CD4-positive, alpha-beta memory T cell (primary cell): ENCODE results near the gene SLC25A13. TPM values are rescaled to one million over a fixed set of nuclear protein-coding genes. Genes with fewer than 3 reads are reported as not detected.

Experiments used
- CTCF ChIA-PET: fragments of 350-600 bp; sonication (Branson Sonifier 250); formaldehyde crosslinking; loops from one replicate; lab custom pipeline; 2021; ENCODE audit warnings: inconsistent platforms; ENCODE audit not compliant: partially characterized antibody; lab: Charles Lee
- POLR2A ChIA-PET: fragments of 350-600 bp; sonication (Branson Sonifier 250); formaldehyde crosslinking; loops from one replicate; lab custom pipeline; 2021; ENCODE audit not compliant: partially characterized antibody; lab: Charles Lee
- DNase-seq, 5 donors: peaks; one replicate each; pipeline versions ENCODE4 v3.0.0 to v3.0.0-alpha.2; 2020 to 2022; ENCODE audit warnings: mixed read lengths in 1 of 5
- H3K27ac ChIP-seq: one replicate; pipeline ENCODE4 v1.7.0; 2013; ENCODE audit warnings: low read depth, low read length
- H3K27me3 ChIP-seq: 2 replicates; pipeline ENCODE4 v1.7.0; 2013; ENCODE audit warnings: mild to moderate bottlenecking, low read length, moderate library complexity; ENCODE audit not compliant: insufficient read depth
- H3K36me3 ChIP-seq: 2 replicates; pipeline ENCODE4 v1.7.0; 2013; ENCODE audit warnings: mild to moderate bottlenecking, low read length, moderate library complexity; ENCODE audit not compliant: insufficient read depth
- H3K4me1 ChIP-seq: 2 replicates; pipeline ENCODE4 v1.7.0; 2013; ENCODE audit warnings: mild to moderate bottlenecking, low read length, moderate library complexity; ENCODE audit not compliant: insufficient read depth
- H3K4me3 ChIP-seq, 2 donors: one replicate each; pipeline ENCODE4 v1.7.0; 2013; ENCODE audit warnings: low read length in 2 of 2, mild to moderate bottlenecking in 1 of 2
- H3K9me3 ChIP-seq, 2 donors: one replicate each; pipeline ENCODE4 v1.7.0; 2013; ENCODE audit warnings: low read length in 2 of 2, control low read depth in 1 of 2; ENCODE audit not compliant: control insufficient read depth in 1 of 2
- H3K27ac Mint-ChIP-seq, 7 donors: one replicate each; pipeline ENCODE4 v1.8.0; 2020 to 2021; ENCODE audit warnings: mixed read lengths in 7 of 7, mild to moderate bottlenecking in 6 of 7, inconsistent platforms in 3 of 7, moderate library complexity in 3 of 7
- H3K27me3 Mint-ChIP-seq, 2 donors: one replicate each; pipeline ENCODE4 v1.8.0; 2020 to 2021; ENCODE audit warnings: mixed read lengths in 2 of 2
- H3K36me3 Mint-ChIP-seq, 2 donors: one replicate each; pipeline ENCODE4 v1.8.0; 2020 to 2021; ENCODE audit warnings: mixed read lengths in 2 of 2, inconsistent platforms in 1 of 2, mild to moderate bottlenecking in 1 of 2
- H3K4me1 Mint-ChIP-seq, 4 donors: one replicate each; pipeline ENCODE4 v1.8.0; 2020 to 2021; ENCODE audit warnings: mixed read lengths in 4 of 4, mild to moderate bottlenecking in 1 of 4
- H3K4me3 Mint-ChIP-seq, 8 donors: one replicate each; pipeline ENCODE4 v1.8.0; 2020 to 2021; ENCODE audit warnings: mixed read lengths in 8 of 8, mild to moderate bottlenecking in 7 of 8, moderate library complexity in 6 of 8, inconsistent platforms in 3 of 8
- H3K9me3 Mint-ChIP-seq, 8 donors: one replicate each; pipeline ENCODE4 v1.8.0; 2020 to 2021; ENCODE audit warnings: mixed read lengths in 8 of 8, mild to moderate bottlenecking in 5 of 8, inconsistent platforms in 3 of 8, moderate library complexity in 1 of 8
- intact Hi-C: fragments of 100-400 bp; cut with micrococcal nuclease; formaldehyde crosslinking; loops from one replicate; pipeline ENCODE4 v1.15.1; 2023
- polyA plus RNA-seq, 2 donors: library from polyadenylated mRNA; unstranded; fragments of 300-500 nt; fragmentation: Illumina TruSeq; gene quantifications; one replicate each; pipeline ENCODE4 v1.2.3, GENCODE V29; 2021
- total RNA-seq, 2 experiments: library from RNA; stranded (reverse); gene quantifications; one replicate each; pipeline ENCODE4 v1.2.3, GENCODE V29; 2021

The SLC25A13 gene
- total and polyA plus RNA-seq, 4 experiments from 2014 or later: 5.2 to 12.2 (median 8.2) TPM

DNA sequence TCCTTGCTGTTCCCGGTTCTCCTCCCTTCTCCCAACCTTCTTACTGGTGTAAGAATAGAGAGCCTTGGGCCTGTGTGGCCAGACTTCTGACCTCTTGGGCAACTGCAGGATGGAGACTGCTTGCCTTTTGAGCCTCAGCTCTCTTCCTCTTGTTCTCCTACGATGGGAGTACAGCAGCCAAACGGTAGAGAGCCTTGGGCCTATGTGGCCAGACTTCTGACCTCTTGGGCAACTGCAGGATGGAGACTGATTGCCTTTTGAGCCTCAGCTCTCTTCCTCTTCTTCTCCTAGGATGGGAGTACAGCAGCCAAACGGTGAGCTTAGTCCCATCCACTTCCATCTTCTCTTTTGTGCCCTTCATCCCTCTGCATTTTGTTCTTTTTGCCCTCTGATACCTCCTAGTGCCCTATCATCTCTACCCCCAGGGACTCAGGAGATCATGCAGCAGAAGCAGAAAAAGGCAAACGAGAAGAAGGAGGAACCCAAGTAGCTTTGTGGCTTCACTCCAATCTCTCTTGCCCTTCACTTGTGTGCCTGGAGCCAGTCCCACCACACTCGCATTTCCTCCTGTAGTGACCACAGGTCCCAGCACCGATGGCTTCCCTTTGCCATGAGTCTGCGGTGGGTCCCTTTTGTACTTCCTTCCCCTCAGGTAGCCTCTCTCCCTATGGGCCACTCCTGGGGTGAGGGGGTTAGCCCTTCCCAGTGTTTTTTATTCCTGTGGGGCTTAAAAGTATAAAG, 15.3 kb downstream of the SLC25A13 start:
- intact Hi-C loops: no loop called here
- Histone ChIP-seq H3K4me1 (peaks cover 20% of the 10 kb centered on the region), H3K27ac (no peak overlapping the region), H3K36me3 (no peaks in the 10 kb centered on the region), H3K27me3 (no peaks in the 10 kb centered on the region), H3K4me3 (no peak overlapping the region), H3K9me3 (no peaks in the 10 kb centered on the region)
- Mint-ChIP-seq H3K9me3 (peaks cover 0 to 1% (median 0%) of the 10 kb centered on the region in 8 donors), H3K4me1 (peaks cover 32 to 52% (median 43%) of the 10 kb centered on the region in 4 donors), H3K4me3 (no peak overlapping the region), H3K27me3 (no peaks in the 10 kb centered on the region), H3K27ac (peak overlapping the region in 1 of 7 donors; percentile 26), H3K36me3 (peaks cover 1 to 14% of the 10 kb centered on the region in 2 donors)
- POLR2A ChIA-PET: interaction anchor here (1.6 kb wide), 1 partner anchor 21 kb away, joined by 3 read pairs; no protein-coding TSS in a partner anchor
- no peak for DNase-seq
- CTCF ChIA-PET: no interaction called here

DNA sequence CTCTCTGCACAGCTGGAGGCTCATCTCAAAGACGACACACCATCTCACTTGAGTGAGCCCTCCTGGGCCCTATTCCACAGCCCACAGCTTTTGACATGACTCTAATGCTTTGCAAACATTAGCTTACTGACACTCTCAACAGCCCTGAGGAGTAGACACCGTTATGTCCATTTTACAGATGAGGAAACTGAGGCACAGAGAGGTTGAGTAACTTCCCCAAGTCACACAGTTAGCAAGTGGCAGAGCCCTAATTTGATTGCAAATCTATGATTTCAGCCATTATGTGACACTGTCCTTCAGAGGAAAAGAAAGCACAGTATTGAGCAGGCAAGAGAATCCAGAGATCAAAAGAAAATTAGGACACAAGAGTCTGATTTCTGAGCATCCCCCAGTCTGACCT, 16.0 kb downstream of the SLC25A13 start:
- H3K9me3 Mint-ChIP-seq: peaks cover 0 to 1% (median 0%) of the 10 kb centered on the region in 8 donors
- H3K36me3 ChIP-seq: no peaks in the 10 kb centered on the region
- H3K4me1 ChIP-seq: peaks cover 25% of the 10 kb centered on the region
- H3K27ac Mint-ChIP-seq: peak overlapping the region in 1 of 7 donors; percentile 37
- H3K4me3 ChIP-seq: no peak overlapping the region
- H3K9me3 ChIP-seq: no peaks in the 10 kb centered on the region
- intact Hi-C loops: loop anchor here (2.0 kb wide), 1 partner anchor 21 kb away; no protein-coding TSS in a partner anchor
- no peak overlapping the region for H3K4me3 Mint-ChIP-seq
- POLR2A ChIA-PET: interaction anchor here (1.6 kb wide), 1 partner anchor 20 kb away, joined by 3 read pairs; no protein-coding TSS in a partner anchor
- H3K36me3 Mint-ChIP-seq: peaks cover 1 to 14% of the 10 kb centered on the region in 2 donors
- CTCF ChIA-PET: interaction anchor here (0.9 kb wide), 1 partner anchor 10 kb away, joined by 6 read pairs; no protein-coding TSS in a partner anchor
- peaks cover 29 to 49% (median 38%) of the 10 kb centered on the region in 4 donors for H3K4me1 Mint-ChIP-seq
- H3K27me3 ChIP-seq: no peaks in the 10 kb centered on the region
- H3K27me3 Mint-ChIP-seq: no peaks in the 10 kb centered on the region
- no peak overlapping the region for H3K27ac ChIP-seq
- DNase-seq: no peak

DNA sequence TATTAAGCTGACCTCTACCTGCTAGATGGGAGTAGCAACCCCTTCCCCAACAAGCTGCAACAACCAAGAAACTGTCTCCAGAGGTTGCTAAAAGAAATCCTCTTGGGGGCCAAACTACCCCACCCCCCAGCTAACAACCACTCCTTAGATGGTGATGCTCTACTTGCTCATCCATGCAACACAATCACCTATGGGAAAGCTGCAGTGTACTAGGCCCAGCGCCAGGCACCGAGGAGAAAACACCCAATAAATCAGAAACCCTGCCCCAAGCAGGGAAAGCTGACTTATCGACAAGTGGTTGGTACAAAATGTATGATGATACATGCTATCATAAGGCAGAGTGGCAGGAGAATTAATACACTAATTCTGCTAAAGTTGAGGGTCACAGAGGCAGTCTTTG, 17.3 kb downstream of the SLC25A13 start:
- no peaks in the 10 kb centered on the region for H3K9me3 ChIP-seq
- H3K36me3 ChIP-seq: no peaks in the 10 kb centered on the region
- H3K27me3 ChIP-seq: no peaks in the 10 kb centered on the region
- H3K27ac ChIP-seq: no peak overlapping the region
- Mint-ChIP-seq H3K27me3 (no peaks in the 10 kb centered on the region), H3K4me3 (no peak overlapping the region), H3K36me3 (peaks cover 1 to 14% of the 10 kb centered on the region in 2 donors), H3K9me3 (peaks cover 0 to 1% (median 0%) of the 10 kb centered on the region in 8 donors), H3K27ac (no peak overlapping the region), H3K4me1 (peaks cover 28 to 60% (median 40%) of the 10 kb centered on the region in 4 donors)
- CTCF ChIA-PET: no interaction called here
- POLR2A ChIA-PET: interaction anchor here (1.6 kb wide), 1 partner anchor 19 kb away, joined by 3 read pairs; no protein-coding TSS in a partner anchor
- DNase-seq: no peak
- H3K4me3 ChIP-seq: no peak overlapping the region
- intact Hi-C loops: loop anchor here (2.0 kb wide), 1 partner anchor 20 kb away; no protein-coding TSS in a partner anchor
- peaks cover 30% of the 10 kb centered on the region for H3K4me1 ChIP-seq

DNA sequence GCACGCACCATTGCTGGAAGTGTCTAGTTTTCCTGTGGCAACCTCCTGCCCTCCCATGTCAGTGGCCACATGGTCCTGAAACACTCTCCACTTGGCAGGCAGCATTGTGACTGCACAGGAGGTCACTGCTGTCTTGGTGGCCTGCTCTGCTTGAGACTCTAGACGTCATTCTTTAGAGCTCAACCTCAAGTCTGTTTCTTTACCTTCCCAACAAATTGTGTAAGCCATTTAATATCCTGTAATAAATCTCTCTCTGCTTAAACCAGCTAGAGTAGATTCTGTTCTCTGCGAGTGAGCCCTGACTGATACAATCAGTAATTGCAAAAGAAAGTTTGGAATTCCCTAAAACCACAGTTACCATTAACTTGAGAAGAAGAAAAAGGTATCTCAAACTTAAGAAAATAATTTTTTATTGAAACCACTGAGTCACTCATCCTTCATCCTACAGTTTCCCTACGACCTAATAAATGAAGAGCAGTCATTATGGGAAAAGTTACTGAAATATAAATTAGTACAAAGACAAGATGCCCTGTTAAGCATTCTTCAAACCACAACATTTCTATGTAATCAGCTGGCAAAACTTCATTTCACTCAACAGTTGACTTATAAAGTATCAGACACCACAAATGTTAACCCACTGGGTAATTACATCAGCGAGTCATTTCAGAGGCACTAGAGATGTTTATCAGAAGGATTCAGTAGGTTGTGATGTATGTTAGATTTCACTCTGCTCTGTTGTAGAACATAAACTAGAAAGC, 18.0 kb downstream of the SLC25A13 start:
- H3K9me3 Mint-ChIP-seq: no peaks in the 10 kb centered on the region

DNA sequence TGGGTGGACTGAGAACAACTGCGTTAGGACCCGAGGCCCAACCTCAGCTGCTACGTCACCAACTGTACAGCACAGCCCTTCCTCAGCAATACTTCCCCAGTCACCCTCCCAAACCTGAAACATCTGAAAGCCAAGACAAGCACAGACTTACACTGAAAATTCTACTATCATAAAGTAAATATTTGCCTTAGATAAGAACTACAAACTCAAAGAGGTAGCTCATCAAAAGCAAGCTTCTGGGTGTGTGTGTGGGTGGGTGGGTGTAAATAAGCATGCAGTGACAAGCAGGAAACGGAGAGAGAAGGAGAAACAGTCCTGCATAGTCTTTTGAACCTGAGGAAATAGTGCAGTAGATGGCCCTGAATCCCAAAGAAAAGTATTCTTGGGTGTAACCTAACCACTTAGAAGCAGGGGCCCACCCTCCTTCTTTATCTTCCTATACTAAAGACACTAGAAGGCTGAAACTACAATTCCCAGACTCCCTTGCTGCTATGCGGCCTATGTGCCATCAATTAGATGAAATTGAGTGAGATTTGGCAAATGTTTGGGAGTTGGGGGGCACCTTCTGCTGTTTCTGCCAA, 18.7 kb downstream of the SLC25A13 start:
- Histone ChIP-seq H3K4me1 (peaks cover 30% of the 10 kb centered on the region), H3K27me3 (no peaks in the 10 kb centered on the region), H3K4me3 (no peak overlapping the region), H3K27ac (no peak overlapping the region), H3K9me3 (no peaks in the 10 kb centered on the region), H3K36me3 (no peaks in the 10 kb centered on the region)
- no peaks in the 10 kb centered on the region for H3K9me3 Mint-ChIP-seq
- ChIA-PET POLR2A (no interaction called here), CTCF (no interaction called here)
- intact Hi-C loops: no loop called here
- H3K27me3 Mint-ChIP-seq: no peaks in the 10 kb centered on the region
- H3K36me3 Mint-ChIP-seq: peaks cover 0 to 5% of the 10 kb centered on the region in 2 donors
- peaks cover 28 to 57% (median 38%) of the 10 kb centered on the region in 4 donors for H3K4me1 Mint-ChIP-seq
- H3K4me3 Mint-ChIP-seq: no peak overlapping the region
- no peak for DNase-seq
- H3K27ac Mint-ChIP-seq: peak overlapping the region; percentile 1 to 69 (median 48)

More for the DNA sequence above, 18.0 kb downstream of the SLC25A13 start:
- H3K4me3 Mint-ChIP-seq: no peak overlapping the region
- H3K27me3 ChIP-seq: no peaks in the 10 kb centered on the region
- no peaks in the 10 kb centered on the region for H3K9me3 ChIP-seq
- H3K27ac Mint-ChIP-seq: peak overlapping the region in 4 of 7 donors; percentile 19 to 69 (median 47)
- peaks cover 28 to 63% (median 40%) of the 10 kb centered on the region in 4 donors for H3K4me1 Mint-ChIP-seq
- peaks cover 1 to 12% of the 10 kb centered on the region in 2 donors for H3K36me3 Mint-ChIP-seq
- POLR2A ChIA-PET: no interaction called here
- intact Hi-C loops: loop anchor here (2.0 kb wide), 1 partner anchor 19 kb away; no protein-coding TSS in a partner anchor
- DNase-seq: no peak
- H3K4me1 ChIP-seq: peaks cover 30% of the 10 kb centered on the region
- no peaks in the 10 kb centered on the region for H3K27me3 Mint-ChIP-seq
- CTCF ChIA-PET: no interaction called here
- H3K36me3 ChIP-seq: no peaks in the 10 kb centered on the region
- no peak overlapping the region for H3K4me3 ChIP-seq
- no peak overlapping the region for H3K27ac ChIP-seq

DNA sequence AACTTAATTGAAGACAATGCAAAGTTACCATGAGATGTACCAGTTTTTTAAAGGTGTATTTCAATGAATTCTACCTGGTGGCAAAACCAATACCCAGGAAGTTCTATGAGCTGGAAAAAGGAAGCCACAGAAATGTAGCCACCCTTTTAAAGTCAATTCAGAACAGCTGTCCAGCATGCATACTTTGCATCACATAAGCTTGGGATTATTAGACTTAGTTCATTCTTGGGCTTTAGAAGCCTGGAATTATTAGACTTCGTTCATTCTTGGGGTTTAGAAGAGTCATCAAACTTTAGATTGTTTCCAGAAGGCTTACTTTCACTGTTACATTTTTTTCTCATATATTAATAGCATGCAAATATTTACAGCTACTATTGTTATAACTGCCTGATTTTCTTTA, 20.9 kb downstream of the SLC25A13 start:
- Histone ChIP-seq H3K27me3 (no peaks in the 10 kb centered on the region), H3K4me1 (peaks cover 30% of the 10 kb centered on the region), H3K4me3 (no peak overlapping the region), H3K9me3 (no peaks in the 10 kb centered on the region), H3K27ac (no peak overlapping the region), H3K36me3 (no peaks in the 10 kb centered on the region)
- H3K4me1 Mint-ChIP-seq: peaks cover 24 to 55% (median 36%) of the 10 kb centered on the region in 4 donors
- no peak overlapping the region for H3K4me3 Mint-ChIP-seq
- no peak for DNase-seq
- H3K27me3 Mint-ChIP-seq: no peaks in the 10 kb centered on the region
- peaks cover 0 to under 1% of the 10 kb centered on the region in 2 donors for H3K36me3 Mint-ChIP-seq
- no peaks in the 10 kb centered on the region for H3K9me3 Mint-ChIP-seq
- no peak overlapping the region for H3K27ac Mint-ChIP-seq
- CTCF ChIA-PET: no interaction called here
- POLR2A ChIA-PET: no interaction called here
- intact Hi-C loops: no loop called here
